Dermis microvascular lymphatic vessel endothelial cell (primary cell): ENCODE data around the gene TLN1. TPM values are rescaled to one million over a fixed set of nuclear protein-coding genes. Genes with fewer than 3 reads are reported as not detected.

Source experiments
- DNase-seq, 2 donors: peaks; one replicate each; pipeline versions ENCODE4 v3.0.0 to v3.0.0-alpha.2; 2010; ENCODE audit warnings: low read depth in 2 of 2
- total RNA-seq: library from RNA; depleted of rRNA; stranded (reverse); fragments of >200 nt; gene quantifications from 2 replicates; pipeline ENCODE4 v1.2.1, GENCODE V29; 2014

TLN1 gene
- total RNA-seq, 1 donor from 2014 or later, result 230 TPM

DNA sequence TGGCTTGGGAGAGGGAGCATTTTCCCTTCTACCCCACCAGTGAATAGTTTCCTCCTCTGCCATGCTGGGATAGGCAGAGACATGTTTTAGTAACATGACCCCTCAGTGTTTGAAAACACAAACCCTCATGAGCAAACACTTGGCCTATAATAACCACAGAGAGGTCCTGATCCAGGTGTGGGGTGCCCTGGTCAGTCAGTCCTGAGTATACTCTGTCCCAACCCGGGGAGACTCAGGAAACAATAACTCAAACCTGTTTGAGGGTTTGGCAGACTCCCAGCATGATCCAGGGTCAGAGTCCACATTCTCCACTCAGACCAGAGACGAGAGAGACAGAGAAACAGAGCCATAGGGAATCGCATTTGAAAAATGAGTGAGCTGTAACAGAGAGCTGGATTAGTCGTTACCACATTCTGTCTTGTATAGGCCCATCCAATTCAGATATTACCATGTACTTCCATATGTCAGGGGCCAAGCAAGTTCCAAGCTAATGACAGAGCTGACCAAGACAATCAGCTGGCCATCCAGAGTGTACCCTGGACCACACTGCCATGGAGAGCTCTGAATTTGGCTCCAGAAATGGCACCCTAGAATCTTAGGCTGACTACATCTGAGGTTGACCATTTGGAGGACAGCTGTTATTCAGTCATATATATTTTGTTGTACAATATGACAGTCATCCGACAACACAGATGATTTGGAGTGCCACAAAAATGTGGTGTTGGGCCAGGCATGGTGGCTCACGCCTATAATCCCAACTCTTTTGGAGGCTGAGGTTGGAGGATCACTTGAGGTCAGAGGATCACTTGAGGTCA lies 62.5 kb downstream of the TLN1 start:
- DNase-seq, result peak in 1 of 2 donors; percentile 49

DNA sequence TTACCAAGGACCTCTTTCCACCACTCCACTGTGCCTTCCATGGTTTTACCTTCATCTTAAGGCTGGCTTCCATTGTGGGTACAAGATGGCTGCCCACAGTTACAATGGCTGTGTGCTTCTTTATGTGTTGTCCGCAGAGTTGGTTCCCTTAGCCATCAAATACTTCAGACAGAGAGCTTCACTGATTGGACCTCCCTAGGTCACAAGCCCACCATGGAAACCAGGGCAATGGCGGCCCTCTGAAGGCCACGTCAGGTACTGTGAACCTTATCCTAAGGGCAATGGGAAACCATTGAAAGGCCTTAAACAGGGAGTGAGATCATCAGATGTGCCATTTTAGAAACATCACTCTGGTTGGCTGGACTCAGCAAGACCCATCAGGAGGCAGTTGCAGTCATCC lies 64.1 kb downstream of the TLN1 start:
- DNase-seq, result no peak

DNA sequence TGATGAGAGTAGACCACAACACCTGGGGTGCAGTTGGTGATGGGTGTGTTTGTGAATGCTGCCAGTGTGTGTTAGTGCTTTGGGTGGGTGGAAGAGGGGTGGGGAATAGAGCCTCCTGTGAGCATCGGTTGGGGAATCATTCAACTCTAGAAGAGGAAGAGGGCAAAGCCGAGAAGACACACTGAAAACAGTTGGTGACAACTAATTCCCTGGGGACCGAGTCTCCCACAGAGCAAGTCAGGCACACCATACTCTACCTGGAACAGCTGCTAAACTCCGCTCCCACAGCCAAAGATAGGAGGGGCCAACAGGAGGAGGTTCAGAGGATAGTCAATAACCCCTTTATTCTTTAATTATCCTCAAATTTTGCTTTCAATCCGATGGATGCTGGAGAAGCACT lies 65.4 kb downstream of the TLN1 start:
- DNase-seq, result no peak

DNA sequence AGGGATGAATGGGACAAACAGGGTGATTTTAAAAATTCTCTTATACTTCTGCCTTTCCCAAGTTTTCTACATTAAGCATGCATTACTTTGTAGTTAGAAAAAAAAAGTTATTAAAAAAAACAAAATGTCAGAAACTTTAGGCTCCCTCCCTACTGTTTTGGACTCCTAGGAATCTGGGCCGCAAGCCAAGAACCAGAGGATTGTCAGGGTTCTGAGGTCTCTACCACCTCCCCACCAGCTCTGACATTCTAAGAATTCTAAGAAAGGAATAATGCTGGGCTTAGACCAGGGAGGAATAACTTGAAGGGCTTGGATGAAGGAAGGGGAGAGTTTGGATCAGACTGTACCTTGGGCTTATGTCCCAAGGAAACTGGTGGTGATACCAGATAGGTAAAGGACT lies 66.0 kb downstream of the TLN1 start:
- DNase-seq, result no peak

DNA sequence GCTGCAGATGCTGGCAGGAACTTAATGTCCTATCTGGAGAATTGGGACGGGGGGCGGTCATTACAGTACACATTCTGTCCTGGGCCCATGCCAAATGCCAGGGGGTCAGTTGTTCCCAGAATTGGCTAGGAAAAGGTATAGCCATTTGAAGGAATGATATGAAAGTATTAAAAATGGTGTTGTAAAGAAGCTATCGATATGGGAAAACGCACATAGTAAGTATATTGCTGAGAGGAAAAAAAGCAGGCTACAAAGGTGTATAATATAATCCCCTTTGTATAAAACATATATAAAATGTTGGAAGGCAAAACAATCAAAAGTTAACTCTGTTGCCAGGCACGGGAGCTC lies 66.5 kb downstream of the TLN1 start:
- DNase-seq, result no peak

DNA sequence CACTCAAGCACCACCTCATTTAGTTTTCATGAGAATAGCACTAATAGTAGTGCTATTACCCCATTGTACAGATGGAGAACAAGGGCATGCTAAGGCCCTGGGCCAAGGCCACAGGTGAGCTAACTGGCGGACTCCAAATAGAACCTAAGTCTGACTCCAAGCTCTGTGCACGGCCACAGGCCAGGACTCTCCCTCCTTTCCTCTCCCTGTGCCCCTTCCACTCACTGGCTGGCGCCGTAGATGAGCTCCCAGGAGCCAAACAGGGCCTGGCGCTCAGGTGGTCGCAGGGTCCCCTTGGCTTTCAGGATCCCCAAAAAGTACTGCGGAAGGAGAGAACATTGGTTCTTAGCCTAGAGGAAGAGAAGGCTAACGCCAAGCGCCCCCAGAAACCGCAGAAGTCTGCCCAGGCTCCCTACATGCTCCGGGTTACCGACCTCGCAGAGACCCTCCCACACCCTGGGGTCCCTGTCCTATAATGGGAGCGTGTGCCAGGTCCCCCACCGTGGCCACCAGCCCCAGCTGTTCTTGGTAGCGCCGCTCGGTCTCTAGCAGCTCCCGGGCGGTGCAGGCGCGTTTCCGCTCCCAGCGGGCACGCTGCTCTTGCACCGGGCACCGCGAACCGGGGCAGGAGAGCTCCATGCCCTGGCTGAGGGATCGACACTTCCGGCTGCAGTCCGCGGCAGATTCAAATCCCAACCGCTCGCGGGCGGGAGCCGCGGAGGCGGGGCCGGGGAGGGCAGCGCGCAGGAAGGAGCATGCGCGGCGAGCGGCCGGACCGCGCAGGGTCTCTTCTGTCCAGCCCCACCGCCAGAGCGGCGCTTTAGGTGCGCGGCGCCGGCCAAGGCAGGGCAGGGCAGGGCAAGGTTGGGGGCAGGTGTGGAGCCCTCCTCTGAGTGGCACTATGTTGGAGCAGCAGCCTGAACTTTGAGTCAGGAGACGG lies 67.2 kb downstream of the TLN1 start, which contains the start of gene ARHGEF39:
TSS of gene ARHGEF39 (minus strand) at position 665 of the 940 bp plus-strand sequence. CDS start at position 639, 26 bp downstream.
- peak; percentile 28 to 81 for DNase-seq

DNA sequence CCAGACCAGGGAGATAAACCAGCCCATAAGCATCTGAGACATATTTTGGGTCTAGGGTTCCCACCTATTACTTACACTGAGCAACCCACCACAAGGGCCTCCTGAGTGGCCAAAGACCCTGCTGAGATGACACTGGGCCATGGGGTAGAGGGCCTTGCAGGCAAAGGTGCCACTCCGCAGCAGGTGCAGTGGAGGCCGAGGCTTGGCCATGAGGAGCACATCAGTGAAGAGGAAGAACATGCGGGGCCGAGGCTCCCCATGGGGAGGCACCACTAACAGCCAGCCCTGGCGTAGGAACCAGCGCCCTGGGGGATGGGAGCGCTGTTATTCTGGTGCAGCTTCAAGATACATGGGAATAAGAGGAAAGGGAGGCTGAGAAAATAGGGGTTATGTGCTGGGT lies 69.6 kb downstream of the TLN1 start:
- no peak for DNase-seq

DNA sequence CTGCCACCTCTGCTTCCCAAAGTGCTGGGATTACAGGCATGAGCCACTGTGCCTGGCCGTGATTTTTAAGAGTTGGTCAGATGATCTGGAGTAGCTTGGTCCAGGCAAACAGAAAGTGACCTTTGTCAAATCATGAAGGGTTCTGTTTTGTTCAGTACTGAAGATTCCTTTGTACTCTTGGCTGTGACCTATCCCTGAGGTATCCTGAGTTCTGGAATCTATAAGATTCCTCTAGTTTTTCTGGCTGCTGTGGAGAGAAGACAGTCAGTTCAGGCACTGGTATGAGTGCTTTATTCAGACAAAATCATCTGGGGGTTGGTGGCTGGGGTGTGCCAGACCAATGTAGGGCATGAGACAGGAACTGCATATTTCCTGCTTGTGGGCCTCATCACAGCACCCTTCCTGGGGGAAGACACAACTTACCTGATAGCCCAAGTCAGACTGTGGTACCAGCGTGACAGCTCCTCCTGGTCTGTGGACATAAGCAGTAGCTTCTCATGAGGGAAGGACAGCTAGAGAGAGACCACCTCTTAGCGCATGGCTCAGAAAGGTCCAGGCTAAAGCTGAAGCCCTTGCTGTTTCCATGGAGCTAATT lies 70.1 kb downstream of the TLN1 start:
- DNase-seq, result no peak

DNA sequence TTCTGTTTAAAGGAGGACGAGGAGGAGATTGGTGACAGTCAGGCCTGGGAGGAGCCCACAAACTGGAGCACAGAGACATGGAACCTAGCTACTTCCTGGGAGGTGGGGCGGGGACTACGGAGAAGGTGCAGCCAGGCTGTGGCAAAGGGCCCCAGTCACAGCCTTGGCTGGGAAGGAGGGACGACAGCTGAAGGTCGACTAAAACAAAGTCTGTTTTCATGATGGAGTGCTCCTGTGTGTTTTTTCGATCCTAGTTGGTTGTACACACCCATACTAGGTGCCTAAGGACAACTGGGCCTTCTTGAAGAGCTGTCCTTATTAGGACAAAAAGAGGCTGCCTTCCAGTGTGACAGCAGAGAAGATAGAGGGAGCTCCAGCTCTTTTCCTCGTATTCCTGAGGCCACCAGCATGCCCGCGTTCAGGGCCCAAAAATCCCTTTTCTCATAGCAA lies 71.0 kb downstream of the TLN1 start:
- DNase-seq, result peak in 1 of 2 donors; percentile 28

DNA sequence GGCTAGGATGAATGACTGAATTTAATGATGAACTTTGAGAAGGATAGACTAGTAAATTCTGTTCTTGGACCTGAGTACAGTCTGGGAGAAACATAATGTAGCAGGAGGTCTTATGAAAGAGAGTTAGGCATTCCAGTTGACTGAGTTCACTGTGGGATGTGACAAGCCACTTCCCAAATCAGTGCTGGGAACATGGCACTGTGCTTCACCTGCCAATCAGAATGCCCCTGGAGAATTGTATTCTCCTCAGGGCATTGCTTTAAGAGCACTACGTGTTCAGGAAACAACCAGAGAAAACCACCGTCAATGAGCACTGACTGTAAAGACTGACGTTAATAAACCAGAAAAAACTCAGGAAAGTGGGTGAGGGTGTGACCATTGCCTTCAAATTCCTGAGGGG lies 72.7 kb downstream of the TLN1 start:
- peak in 1 of 2 donors; percentile 12 for DNase-seq

DNA sequence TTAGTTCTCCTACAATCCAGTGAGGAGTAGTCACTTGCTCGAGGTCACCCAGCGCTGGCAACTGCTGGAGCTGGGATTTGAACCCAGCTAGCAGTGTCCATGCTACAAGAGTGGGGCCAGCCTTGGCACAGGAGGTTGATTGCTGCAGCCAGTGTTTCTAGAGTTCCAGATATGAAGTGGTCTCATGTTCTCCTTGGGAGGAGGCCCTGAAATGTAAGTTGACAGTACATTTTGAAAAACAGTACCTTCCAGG lies 73.1 kb downstream of the TLN1 start:
- DNase-seq, result peak; percentile 21 to 40

DNA sequence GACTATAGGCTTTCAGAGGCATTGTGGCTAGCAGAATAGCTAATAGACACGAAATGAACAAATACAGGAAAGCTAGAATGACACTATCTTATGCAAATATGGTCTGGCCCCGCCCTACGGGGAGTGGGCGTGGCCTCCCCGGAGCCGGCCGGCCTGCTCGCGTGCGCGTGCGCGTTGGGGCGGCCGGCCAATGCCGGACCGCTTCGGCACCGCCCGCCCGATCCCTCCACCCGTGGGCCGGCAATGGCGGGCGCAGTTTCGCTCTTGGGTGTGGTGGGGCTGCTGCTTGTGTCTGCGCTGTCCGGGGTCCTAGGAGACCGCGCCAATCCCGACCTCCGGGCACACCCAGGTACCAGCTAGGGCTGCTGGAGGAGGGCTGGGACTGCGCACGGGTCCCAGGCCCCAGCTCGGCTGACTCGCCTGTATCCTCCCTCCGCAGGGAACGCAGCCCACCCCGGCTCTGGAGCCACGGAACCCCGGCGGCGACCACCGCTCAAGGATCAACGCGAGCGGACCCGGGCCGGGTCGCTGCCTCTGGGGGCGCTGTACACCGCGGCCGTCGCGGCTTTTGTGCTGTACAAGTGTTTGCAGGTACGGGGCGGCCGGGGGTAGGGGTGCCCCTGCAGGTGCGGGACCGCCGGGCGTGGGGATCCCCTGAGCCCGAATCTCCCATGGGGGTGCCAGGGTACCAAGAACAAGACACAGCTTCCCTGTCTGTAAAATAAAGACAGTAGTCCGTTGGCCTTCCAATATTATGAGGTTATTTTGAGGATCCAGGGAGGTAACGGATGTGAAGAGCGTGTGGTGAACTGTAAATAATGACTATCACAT lies 73.6 kb downstream of the TLN1 start, which contains the start of gene CCDC107:
TSS of gene CCDC107 (plus strand) at position 156 of the 831 bp plus-strand sequence. CDS start at position 244, 88 bp downstream.
- DNase-seq, result peak; percentile 65 to 89

DNA sequence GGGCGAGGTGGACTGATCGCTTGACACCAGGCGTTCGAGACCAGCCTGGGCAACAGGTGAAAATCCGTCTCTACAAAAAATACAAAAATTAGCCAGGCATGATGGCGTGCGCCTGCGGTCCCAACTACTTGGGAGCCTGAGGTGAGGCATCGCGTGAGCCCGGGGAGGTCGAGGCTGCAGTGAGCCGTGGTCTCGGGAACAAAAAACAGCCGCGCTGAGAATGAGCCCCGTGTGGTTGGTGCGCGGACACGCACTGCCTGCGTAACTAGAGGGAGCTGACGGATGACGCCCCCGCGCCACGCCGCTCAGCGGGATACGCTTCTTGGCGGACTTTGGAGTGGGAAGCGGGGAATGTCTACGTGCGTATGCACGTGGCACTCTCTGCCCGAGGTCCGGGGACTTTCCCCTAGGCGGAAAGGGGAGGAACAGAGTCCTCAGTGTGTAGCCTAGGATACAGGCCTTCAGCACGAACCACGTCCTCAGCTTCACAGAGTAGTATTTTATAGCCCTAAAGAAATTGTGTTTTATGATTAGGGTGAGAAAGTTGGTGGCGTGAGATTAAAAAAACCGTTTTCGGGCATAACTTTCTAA lies 74.4 kb downstream of the TLN1 start, which contains the start of gene RMRP:
TSS of gene RMRP (minus strand) at position 474 of the 591 bp plus-strand sequence.
- DNase-seq, result peak; percentile 99

DNA sequence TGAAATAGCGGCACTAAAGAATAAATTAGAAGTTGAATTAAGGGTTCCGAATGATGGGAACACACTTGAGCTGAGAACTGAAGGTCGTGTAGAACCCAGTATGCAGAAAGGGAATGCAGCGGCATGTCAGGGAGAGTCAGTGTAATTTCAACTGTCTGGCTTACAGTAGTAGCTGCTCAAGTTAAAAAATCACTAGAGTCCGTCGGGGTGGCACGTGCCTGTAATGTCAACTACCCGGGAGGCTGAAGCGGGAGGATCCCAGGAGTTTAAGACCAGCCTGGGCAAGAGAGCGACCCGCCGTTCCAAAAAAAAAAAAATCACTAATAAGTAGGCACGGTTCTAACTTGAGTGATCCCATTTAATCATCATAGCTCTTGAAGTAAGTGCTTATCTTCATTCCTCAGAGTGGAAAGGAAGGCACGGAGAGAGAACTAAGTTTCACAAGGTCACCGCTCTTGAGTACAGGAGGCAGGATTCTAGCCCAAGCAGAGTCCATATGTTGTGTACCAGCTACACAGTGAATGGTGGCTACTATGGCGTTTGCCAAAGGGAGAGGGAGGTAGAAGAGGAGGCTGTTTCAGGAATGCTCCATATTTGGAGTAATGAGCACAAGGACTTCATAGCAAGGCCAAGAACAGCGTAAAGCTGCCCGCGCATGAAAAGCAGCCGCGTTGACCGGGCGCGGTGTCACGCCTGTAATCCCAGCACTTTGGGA lies 75.0 kb downstream of the TLN1 start:
- no peak for DNase-seq

DNA sequence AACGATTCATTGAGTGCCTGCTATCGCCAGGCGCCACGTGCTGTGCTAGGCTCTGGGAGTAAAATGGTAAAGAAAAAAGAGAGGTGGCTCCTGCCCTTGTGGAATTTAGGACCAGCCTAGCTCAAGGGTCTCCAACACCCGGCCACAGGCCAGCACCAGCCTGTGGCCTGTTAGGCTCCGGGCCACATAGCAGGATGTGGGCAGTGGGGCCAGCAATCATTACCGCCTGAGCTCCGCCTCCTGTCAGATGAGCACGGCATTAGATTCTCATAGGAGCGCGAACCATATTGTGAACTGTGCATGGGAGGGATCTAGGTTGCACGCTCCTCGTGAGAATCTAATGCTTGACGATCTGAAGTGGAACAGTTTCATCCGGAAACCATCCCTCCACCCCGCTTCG lies 75.6 kb downstream of the TLN1 start:
- DNase-seq, result no peak

DNA sequence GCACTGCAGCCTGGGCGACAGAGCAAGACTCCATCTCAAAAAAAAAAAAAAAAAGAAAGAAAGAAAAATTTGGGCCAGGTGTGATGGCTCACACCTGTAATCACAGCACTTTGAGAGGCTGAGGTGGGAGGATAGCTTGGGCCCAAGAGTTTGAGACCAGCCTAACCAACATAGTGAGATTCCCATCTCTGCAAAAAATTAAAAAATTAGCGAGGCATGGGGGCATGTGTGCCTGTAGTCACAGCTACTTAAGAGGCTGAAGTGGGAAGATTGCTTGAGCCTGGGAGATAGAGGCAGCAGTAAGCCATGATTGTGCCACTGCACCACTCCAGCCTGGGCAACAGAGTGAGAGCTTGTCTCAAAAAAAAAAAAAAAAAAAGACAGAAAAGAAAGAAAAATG lies 78.4 kb downstream of the TLN1 start:
- no peak for DNase-seq

DNA sequence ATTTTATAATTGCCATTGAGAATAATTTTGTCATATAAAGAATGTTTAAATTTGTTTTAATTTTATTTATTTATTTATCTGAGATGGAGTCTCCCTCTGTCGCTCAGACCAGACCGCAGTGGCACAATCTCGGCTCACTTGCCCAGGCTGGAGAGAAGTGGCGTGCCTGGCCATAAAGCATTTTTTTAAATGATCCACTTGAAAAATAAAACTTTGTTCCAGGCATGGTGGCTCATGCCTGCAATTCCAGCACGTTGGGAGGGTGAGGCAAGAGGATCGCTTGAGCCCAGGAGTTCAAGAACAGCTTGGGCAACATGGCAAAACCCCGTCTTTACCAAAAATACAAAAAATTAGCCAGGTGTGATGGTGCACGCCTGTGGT lies 79.2 kb downstream of the TLN1 start:
- no peak for DNase-seq

DNA sequence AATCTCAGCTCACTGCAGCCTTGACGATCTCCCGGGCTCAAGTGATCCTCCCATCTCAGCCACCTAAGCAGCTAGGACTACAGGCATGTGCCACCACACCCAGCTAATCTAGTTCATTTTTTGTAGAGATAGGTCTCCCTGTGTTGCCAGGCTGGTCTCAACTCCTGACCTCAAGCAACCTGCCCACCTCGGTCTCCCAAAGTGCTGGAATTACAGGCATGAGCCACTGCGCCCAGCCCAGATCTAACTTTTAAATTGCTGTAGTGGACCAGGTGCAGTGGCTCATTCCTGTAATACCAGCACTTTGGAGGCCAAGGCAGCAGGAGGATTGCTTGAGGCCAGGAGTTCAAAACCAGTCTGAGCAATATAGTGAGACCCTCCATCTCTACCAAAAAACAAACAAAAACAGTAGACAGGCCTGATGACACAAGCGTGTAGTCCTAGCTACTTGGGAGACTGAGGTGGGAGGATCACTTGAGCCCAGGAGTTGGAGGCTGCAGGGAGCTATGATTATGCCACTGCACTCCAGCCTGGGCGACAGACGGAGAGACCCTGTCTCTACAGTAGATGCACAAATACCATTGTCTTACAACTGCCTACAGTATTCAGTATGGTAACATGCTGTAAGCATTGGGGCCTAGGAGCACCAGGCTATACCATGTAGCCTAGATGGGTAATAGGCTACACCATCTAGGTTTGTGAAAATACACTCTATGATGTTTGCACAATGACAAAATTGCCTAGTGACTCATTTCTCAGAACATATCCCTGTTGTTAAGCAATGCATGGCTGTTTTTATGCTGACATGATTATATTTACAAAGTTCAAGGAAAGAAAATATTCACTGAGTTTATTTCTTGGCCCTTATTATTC lies 79.8 kb downstream of the TLN1 start:
- no peak for DNase-seq
